Measurements from ENCODE around the gene MMRN2.
"Not testable (repeated sequence)": the region's sequence is repeated elsewhere in the genome, so short reads cannot be mapped to it uniquely, and the experiment has no call there.

DNA sequence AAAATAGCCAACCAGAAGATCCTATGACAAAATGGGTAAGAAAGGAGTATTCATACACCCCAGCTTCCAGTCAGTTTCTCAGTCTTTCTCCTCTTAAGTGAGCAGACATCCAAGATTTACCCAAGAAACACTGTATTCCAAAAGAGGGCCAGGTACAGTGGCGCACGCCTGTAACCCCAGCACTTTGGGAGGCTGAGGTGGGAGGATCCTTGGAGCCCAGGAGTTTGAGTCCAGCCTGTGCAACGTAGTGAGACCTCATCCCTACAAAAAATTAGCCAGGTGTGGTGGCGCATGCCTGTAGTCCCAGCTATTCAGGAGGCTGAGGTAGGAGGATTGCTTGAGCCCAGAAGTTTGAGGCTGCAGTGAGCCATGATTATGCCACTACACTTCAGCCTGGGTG, 9.6 kb downstream of the MMRN2 start:
- TF ChIP-seq HNF4G, JUND (IDR thresholded peaks at IDR 0.05): not testable (repeated sequence)
- TF ChIP-seq, protein P1, sequence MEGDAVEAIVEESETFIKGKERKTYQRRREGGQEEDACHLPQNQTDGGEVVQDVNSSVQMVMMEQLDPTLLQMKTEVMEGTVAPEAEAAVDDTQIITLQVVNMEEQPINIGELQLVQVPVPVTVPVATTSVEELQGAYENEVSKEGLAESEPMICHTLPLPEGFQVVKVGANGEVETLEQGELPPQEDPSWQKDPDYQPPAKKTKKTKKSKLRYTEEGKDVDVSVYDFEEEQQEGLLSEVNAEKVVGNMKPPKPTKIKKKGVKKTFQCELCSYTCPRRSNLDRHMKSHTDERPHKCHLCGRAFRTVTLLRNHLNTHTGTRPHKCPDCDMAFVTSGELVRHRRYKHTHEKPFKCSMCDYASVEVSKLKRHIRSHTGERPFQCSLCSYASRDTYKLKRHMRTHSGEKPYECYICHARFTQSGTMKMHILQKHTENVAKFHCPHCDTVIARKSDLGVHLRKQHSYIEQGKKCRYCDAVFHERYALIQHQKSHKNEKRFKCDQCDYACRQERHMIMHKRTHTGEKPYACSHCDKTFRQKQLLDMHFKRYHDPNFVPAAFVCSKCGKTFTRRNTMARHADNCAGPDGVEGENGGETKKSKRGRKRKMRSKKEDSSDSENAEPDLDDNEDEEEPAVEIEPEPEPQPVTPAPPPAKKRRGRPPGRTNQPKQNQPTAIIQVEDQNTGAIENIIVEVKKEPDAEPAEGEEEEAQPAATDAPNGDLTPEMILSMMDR (IDR thresholded peaks at IDR 0.05; ENCODE audit: low read depth, low read length, missing input control) = not testable (repeated sequence)
- TF ChIP-seq, protein P2, sequence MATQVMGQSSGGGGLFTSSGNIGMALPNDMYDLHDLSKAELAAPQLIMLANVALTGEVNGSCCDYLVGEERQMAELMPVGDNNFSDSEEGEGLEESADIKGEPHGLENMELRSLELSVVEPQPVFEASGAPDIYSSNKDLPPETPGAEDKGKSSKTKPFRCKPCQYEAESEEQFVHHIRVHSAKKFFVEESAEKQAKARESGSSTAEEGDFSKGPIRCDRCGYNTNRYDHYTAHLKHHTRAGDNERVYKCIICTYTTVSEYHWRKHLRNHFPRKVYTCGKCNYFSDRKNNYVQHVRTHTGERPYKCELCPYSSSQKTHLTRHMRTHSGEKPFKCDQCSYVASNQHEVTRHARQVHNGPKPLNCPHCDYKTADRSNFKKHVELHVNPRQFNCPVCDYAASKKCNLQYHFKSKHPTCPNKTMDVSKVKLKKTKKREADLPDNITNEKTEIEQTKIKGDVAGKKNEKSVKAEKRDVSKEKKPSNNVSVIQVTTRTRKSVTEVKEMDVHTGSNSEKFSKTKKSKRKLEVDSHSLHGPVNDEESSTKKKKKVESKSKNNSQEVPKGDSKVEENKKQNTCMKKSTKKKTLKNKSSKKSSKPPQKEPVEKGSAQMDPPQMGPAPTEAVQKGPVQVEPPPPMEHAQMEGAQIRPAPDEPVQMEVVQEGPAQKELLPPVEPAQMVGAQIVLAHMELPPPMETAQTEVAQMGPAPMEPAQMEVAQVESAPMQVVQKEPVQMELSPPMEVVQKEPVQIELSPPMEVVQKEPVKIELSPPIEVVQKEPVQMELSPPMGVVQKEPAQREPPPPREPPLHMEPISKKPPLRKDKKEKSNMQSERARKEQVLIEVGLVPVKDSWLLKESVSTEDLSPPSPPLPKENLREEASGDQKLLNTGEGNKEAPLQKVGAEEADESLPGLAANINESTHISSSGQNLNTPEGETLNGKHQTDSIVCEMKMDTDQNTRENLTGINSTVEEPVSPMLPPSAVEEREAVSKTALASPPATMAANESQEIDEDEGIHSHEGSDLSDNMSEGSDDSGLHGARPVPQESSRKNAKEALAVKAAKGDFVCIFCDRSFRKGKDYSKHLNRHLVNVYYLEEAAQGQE (IDR thresholded peaks at IDR 0.05) = not testable (repeated sequence)

Data from liver (tissue), 3 donors.